Keratinocyte (primary cell): ENCODE data around the gene KIF5B. TPM values are rescaled to one million over a fixed set of nuclear protein-coding genes. Genes with fewer than 3 reads are reported as not detected.
"Not testable (repeated sequence)": the region's sequence is repeated elsewhere in the genome, so short reads cannot be mapped to it uniquely, and the experiment has no call there.

Experiments used
- DNase-seq: peaks from one replicate; pipeline ENCODE4 v3.0.0-alpha.2; 2011; ENCODE audit warnings: low read depth, missing footprints, low spot score
- FAIRE-seq: peaks from 2 replicates; lab custom pipeline; 2011; peaks lifted over from hg19 to GRCh38; lab: Jason Lieb, UNC
- H2AFZ ChIP-seq: 2 replicates; pipeline ENCODE4 v1.6.0; 2012; ENCODE audit warnings: low read length, control low read depth, inconsistent platforms; ENCODE audit not compliant: control insufficient read depth
- H3K27ac ChIP-seq: 2 replicates; pipeline ENCODE4 v1.5.1; 2011; ENCODE audit warnings: low read length; ENCODE audit not compliant: control insufficient read depth, insufficient read depth
- H3K27me3 ChIP-seq: 3 replicates; pipeline ENCODE4 v1.6.0; 2011; ENCODE audit warnings: low read length; ENCODE audit not compliant: control insufficient read depth, insufficient read depth; ENCODE audit errors: extremely low read depth
- H3K36me3 ChIP-seq, 2 experiments: 2 replicates in 1 of 2; 3 replicates in 1 of 2; pipeline ENCODE4 v1.5.1; 2011; ENCODE audit warnings: low read length in 2 of 2, mild to moderate bottlenecking in 1 of 2; ENCODE audit not compliant: control insufficient read depth in 2 of 2, insufficient read depth in 2 of 2; ENCODE audit errors: extremely low read depth in 1 of 2
- H3K4me1 ChIP-seq: 3 replicates; pipeline ENCODE4 v1.5.1; 2011; ENCODE audit warnings: low read length; ENCODE audit not compliant: control insufficient read depth, insufficient read depth; ENCODE audit errors: extremely low read depth
- H3K4me2 ChIP-seq: 3 replicates; pipeline ENCODE4 v1.6.0; 2011; ENCODE audit warnings: low read depth, low read length; ENCODE audit not compliant: control insufficient read depth, insufficient read depth; ENCODE audit errors: extremely low read depth
- H3K4me3 ChIP-seq, 3 experiments: fragments of 200-600 bp in 1 of 3; sonication (generic) in 1 of 3; 2 replicates in 2 of 3; 3 replicates in 1 of 3; pipeline ENCODE4 v1.5.1; 2011 to 2016; ENCODE audit warnings: low read length in 3 of 3, mild to moderate bottlenecking in 3 of 3, control low read depth in 2 of 3, inconsistent platforms in 1 of 3, low read depth in 1 of 3, mixed read lengths in 1 of 3, mixed run types in 1 of 3, moderate library complexity in 1 of 3; ENCODE audit not compliant: control insufficient read depth in 2 of 3, insufficient read depth in 2 of 3; ENCODE audit errors: extremely low read depth in 1 of 3
- H3K79me2 ChIP-seq: 2 replicates; pipeline ENCODE4 v1.6.0; 2012; ENCODE audit warnings: low read length; ENCODE audit not compliant: control insufficient read depth, insufficient read depth
- H3K9ac ChIP-seq: 3 replicates; pipeline ENCODE4 v1.6.0; 2011; ENCODE audit warnings: low read length; ENCODE audit not compliant: control insufficient read depth, insufficient read depth; ENCODE audit errors: extremely low read depth
- H3K9me1 ChIP-seq: 3 replicates; pipeline ENCODE4 v1.6.0; 2011; ENCODE audit warnings: low read length; ENCODE audit not compliant: control insufficient read depth, insufficient read depth; ENCODE audit errors: extremely low read depth
- H3K9me3 ChIP-seq: 2 replicates; pipeline ENCODE4 v1.5.1; 2012; ENCODE audit warnings: low read depth, low read length; ENCODE audit not compliant: control insufficient read depth
- H4K20me1 ChIP-seq: 3 replicates; pipeline ENCODE4 v1.6.0; 2011; ENCODE audit warnings: low read length; ENCODE audit not compliant: control insufficient read depth, insufficient read depth; ENCODE audit errors: extremely low read depth
- EZH2 ChIP-seq: IDR thresholded peaks from one replicate; pipeline ENCODE4 v1.6.1; 2012; ENCODE audit warnings: inconsistent platforms, mild to moderate bottlenecking, low read length, moderate library complexity
- dilution Hi-C: fragments of 300-500 bp; cut with MboI; formaldehyde crosslinking; loops from one replicate; pipeline ENCODE4 v1.7.0; 2020; ENCODE audit warnings: low sequenced_read_pairs; ENCODE audit not compliant: extremely low pct_ligation_motif_present
- polyA plus RNA-seq, 5 experiments: library from polyadenylated mRNA; depleted of rRNA in 3 of 5; stranded (reverse) in 3 of 5; stranded (forward) in 1 of 5; unstranded in 1 of 5; fragments of >200 nt; gene quantifications; 1 replicate in 1 of 5; 2 replicates in 3 of 5; 3 replicates in 1 of 5; pipeline versions ENCODE4 v1.2.1 to v1.2.3, GENCODE V29; 2011 to 2012; ENCODE audit warnings: missing spikeins in 2 of 5, low read depth in 1 of 5, low replicate concordance in 1 of 5
- TF ChIP-seq, protein P1 (sequence below), 3 experiments: IDR thresholded peaks in 1 of 3; conservative IDR thresholded peaks in 1 of 3; optimal IDR thresholded peaks in 1 of 3; 2 replicates in 2 of 3; 3 replicates in 1 of 3; pipeline versions ENCODE3 to v1.5.1; 2011; ENCODE audit warnings: low read length in 3 of 3, mild to moderate bottlenecking in 3 of 3, moderate library complexity in 2 of 3, control low read depth in 1 of 3, inconsistent platforms in 1 of 3; ENCODE audit not compliant: insufficient read depth in 2 of 3; ENCODE audit errors: extremely low read depth in 1 of 3

The KIF5B gene
- polyA plus RNA-seq, 1 donor (not counting 4 experiments of a cell fraction or from before 2014, with no cell fraction given) = 82.1 TPM

GRCh38 chr10:31990937-31991336 is 65.3 kb downstream of the KIF5B start:
- dilution Hi-C loops = no loop called here
- no peaks in the 10 kb centered on the region for H3K4me1 ChIP-seq
- no peak for TF ChIP-seq EZH2
- TF ChIP-seq, protein P1, sequence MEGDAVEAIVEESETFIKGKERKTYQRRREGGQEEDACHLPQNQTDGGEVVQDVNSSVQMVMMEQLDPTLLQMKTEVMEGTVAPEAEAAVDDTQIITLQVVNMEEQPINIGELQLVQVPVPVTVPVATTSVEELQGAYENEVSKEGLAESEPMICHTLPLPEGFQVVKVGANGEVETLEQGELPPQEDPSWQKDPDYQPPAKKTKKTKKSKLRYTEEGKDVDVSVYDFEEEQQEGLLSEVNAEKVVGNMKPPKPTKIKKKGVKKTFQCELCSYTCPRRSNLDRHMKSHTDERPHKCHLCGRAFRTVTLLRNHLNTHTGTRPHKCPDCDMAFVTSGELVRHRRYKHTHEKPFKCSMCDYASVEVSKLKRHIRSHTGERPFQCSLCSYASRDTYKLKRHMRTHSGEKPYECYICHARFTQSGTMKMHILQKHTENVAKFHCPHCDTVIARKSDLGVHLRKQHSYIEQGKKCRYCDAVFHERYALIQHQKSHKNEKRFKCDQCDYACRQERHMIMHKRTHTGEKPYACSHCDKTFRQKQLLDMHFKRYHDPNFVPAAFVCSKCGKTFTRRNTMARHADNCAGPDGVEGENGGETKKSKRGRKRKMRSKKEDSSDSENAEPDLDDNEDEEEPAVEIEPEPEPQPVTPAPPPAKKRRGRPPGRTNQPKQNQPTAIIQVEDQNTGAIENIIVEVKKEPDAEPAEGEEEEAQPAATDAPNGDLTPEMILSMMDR (optimal IDR thresholded peaks at IDR 0.05 in 1 of 3, IDR thresholded peaks at IDR 0.05 in 1 of 3, conservative IDR thresholded peaks at IDR 0.05 in 1 of 3; ENCODE audit: extremely low read depth in 1 of 3, insufficient read depth in 2 of 3, low read length in 3 of 3) = no peak
- H3K4me2 ChIP-seq = no peak overlapping the region
- no peak overlapping the region for H3K9ac ChIP-seq
- H4K20me1 ChIP-seq = no peaks in the 10 kb centered on the region
- no peak overlapping the region for H3K4me3 ChIP-seq
- FAIRE-seq (no peak), DNase-seq (no peak)
- no peak overlapping the region for H2AFZ ChIP-seq
- H3K9me3 ChIP-seq = no peaks in the 10 kb centered on the region
- H3K27me3 ChIP-seq = no peaks in the 10 kb centered on the region
- no peaks in the 10 kb centered on the region for H3K9me1 ChIP-seq
- no peak overlapping the region for H3K27ac ChIP-seq
- no peaks in the 10 kb centered on the region for H3K79me2 ChIP-seq
- no peaks in the 10 kb centered on the region for H3K36me3 ChIP-seq

DNA sequence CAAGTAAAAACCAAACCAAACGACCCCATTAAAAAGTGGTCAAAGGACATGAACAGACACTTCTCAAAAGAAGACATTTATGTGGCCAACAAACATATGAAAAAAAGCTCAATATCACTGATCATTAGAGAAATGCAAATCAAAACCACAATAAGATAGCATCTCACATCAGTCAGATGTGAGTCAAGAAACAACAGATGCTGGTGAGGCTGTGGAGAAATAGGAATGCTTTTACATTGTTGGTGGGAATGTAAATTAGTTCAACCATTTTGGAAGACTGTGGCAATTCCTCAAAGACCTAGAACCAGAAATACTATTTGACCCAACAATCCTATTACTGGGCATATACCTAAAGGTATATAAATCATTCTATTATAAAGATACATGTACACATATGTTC is 68.4 kb downstream of the KIF5B start:
- DNase-seq, H3K27ac ChIP-seq, FAIRE-seq, H3K9me1 ChIP-seq, H2AFZ ChIP-seq, H4K20me1 ChIP-seq, H3K9ac ChIP-seq, H3K4me1 ChIP-seq, H3K4me3 ChIP-seq, H3K79me2 ChIP-seq, H3K27me3 ChIP-seq, dilution Hi-C loops, H3K4me2 ChIP-seq, H3K9me3 ChIP-seq, H3K36me3 ChIP-seq: not testable (repeated sequence)

GRCh38 chr10:31982111-31982510 is 74.1 kb downstream of the KIF5B start:
- H3K9me1 ChIP-seq = no peaks in the 10 kb centered on the region
- TF ChIP-seq EZH2 = no peak
- TF ChIP-seq, protein P1 (optimal IDR thresholded peaks at IDR 0.05 in 1 of 3, IDR thresholded peaks at IDR 0.05 in 1 of 3, conservative IDR thresholded peaks at IDR 0.05 in 1 of 3; ENCODE audit: extremely low read depth in 1 of 3, insufficient read depth in 2 of 3, low read length in 3 of 3) = no peak
- dilution Hi-C loops = no loop called here
- no peaks in the 10 kb centered on the region for H3K9me3 ChIP-seq
- no peaks in the 10 kb centered on the region for H3K36me3 ChIP-seq
- H3K4me2 ChIP-seq = no peak overlapping the region
- no peak for FAIRE-seq
- H3K4me1 ChIP-seq = peaks cover 8% of the 10 kb centered on the region
- H3K27ac ChIP-seq = no peak overlapping the region
- H3K79me2 ChIP-seq = no peaks in the 10 kb centered on the region
- no peak for DNase-seq
- no peak overlapping the region for H2AFZ ChIP-seq
- H3K27me3 ChIP-seq = no peaks in the 10 kb centered on the region
- no peak overlapping the region for H3K4me3 ChIP-seq
- H3K9ac ChIP-seq = no peak overlapping the region
- H4K20me1 ChIP-seq = no peaks in the 10 kb centered on the region
